ENCODE measurements around the gene CDCA5. TPM values are rescaled to one million over a fixed set of nuclear protein-coding genes. Genes with fewer than 3 reads are reported as not detected.

The CDCA5 gene
- total RNA-seq, 1 experiment from 2014 or later = 92.9 TPM

DNA sequence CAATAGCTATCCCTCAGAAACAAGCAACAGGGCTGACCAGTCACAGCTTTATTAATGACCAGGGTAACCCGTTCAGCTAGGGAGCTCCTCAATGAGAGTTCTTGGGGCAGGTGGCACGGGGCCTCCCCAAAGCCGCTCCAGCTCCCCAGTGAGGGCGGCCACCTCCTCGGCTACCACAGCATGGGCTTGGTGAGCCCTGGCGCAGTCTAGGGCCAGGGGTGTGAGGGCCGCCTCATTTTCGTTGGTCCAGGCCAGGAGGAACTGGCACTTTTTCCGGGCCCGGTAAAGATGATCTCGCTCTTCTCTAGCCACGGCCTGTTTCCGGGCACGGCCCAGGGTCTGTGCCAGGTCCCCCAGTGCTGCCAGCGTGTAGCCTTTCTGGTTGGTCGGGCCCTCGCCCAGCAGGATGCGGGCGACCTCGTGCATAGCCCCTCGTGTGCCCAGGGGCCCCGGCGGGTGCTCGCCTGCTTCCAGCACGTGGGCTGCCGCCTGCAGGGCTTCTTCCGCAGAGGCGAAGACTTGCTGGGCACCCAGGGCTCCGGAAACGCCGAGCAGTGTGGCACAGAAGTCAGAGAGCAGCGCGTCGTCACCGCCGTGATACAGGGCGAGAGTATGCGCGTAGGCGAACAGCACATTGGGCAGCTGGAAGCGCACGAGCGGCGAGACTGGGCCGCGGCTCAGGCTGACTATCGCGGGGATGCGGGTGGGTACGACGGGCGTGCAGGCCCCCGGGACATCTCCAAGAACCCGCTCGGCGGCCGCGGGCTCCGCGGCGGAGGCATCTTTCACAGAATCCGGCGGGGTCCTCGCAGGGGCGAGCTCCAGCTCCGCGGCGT is 32.7 kb upstream of the CDCA5 start:
- in situ Hi-C loops (cut with HindIII; ENCODE audit: low pct_unique_long_range_greater_than_20kb, low sequenced_read_pairs) = no loop called here
- no TSS peak for BruUV-seq (replicated peaks)
- ATAC-seq = peak; percentile 6
- H3K27me3 ChIP-seq (ENCODE audit: control insufficient read depth, insufficient read depth, low read length) = no peaks in the 10 kb centered on the region
- H3K4me3 ChIP-seq (ENCODE audit: low read depth in 2 of 2, low read length in 2 of 2) = peak overlapping the region; percentile 70 to 78
- peaks cover 15% of the 10 kb centered on the region for H3K36me3 ChIP-seq (ENCODE audit: control insufficient read depth, insufficient read depth, low read length)
- H3K9me3 ChIP-seq (ENCODE audit: control insufficient read depth, insufficient read depth, low read depth, low read length) = no peaks in the 10 kb centered on the region
- ChIA-PET CTCF (no interaction called here), POLR2A (interaction anchor here (0.6 kb wide), 1 partner anchor 735 kb away, joined by 4 read pairs; no protein-coding TSS in a partner anchor)
- peaks cover 33% of the 10 kb centered on the region for H3K4me1 ChIP-seq (ENCODE audit: control insufficient read depth, insufficient read depth, low read length)
- intact Hi-C loops (cut with micrococcal nuclease; ENCODE audit: unreplicated experiment) = loop anchor here (10.0 kb wide), 1 partner anchor 272 kb away; the partner anchor contains the start of gene CDC42BPG
- no peak for TF ChIP-seq TCF7L2 (IDR thresholded peaks at IDR 0.05; ENCODE audit: low read depth, low read length)
- TF ChIP-seq, protein P1, sequence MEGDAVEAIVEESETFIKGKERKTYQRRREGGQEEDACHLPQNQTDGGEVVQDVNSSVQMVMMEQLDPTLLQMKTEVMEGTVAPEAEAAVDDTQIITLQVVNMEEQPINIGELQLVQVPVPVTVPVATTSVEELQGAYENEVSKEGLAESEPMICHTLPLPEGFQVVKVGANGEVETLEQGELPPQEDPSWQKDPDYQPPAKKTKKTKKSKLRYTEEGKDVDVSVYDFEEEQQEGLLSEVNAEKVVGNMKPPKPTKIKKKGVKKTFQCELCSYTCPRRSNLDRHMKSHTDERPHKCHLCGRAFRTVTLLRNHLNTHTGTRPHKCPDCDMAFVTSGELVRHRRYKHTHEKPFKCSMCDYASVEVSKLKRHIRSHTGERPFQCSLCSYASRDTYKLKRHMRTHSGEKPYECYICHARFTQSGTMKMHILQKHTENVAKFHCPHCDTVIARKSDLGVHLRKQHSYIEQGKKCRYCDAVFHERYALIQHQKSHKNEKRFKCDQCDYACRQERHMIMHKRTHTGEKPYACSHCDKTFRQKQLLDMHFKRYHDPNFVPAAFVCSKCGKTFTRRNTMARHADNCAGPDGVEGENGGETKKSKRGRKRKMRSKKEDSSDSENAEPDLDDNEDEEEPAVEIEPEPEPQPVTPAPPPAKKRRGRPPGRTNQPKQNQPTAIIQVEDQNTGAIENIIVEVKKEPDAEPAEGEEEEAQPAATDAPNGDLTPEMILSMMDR (IDR thresholded peaks at IDR 0.05) = no peak
- TF ChIP-seq, protein P2, sequence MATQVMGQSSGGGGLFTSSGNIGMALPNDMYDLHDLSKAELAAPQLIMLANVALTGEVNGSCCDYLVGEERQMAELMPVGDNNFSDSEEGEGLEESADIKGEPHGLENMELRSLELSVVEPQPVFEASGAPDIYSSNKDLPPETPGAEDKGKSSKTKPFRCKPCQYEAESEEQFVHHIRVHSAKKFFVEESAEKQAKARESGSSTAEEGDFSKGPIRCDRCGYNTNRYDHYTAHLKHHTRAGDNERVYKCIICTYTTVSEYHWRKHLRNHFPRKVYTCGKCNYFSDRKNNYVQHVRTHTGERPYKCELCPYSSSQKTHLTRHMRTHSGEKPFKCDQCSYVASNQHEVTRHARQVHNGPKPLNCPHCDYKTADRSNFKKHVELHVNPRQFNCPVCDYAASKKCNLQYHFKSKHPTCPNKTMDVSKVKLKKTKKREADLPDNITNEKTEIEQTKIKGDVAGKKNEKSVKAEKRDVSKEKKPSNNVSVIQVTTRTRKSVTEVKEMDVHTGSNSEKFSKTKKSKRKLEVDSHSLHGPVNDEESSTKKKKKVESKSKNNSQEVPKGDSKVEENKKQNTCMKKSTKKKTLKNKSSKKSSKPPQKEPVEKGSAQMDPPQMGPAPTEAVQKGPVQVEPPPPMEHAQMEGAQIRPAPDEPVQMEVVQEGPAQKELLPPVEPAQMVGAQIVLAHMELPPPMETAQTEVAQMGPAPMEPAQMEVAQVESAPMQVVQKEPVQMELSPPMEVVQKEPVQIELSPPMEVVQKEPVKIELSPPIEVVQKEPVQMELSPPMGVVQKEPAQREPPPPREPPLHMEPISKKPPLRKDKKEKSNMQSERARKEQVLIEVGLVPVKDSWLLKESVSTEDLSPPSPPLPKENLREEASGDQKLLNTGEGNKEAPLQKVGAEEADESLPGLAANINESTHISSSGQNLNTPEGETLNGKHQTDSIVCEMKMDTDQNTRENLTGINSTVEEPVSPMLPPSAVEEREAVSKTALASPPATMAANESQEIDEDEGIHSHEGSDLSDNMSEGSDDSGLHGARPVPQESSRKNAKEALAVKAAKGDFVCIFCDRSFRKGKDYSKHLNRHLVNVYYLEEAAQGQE (IDR thresholded peaks at IDR 0.05; ENCODE audit: insufficient read depth in 1 of 2, low read depth in 2 of 2, low read length in 1 of 2) = no peak
- TF ChIP-seq POLR2AphosphoS5 (IDR thresholded peaks at IDR 0.05; ENCODE audit: low read depth, low read length) = no peak; the same call in 1 of the 2 replicates
- TF ChIP-seq SIN3A (IDR thresholded peaks at IDR 0.05; ENCODE audit: borderline replicate concordance, insufficient read depth, low read depth, low read length) = no peak
- no peak for DNase-seq (ENCODE audit: low read depth, low spot score)
- peak overlapping the region; percentile 89 for H3K27ac ChIP-seq (ENCODE audit: low read length)

DNA sequence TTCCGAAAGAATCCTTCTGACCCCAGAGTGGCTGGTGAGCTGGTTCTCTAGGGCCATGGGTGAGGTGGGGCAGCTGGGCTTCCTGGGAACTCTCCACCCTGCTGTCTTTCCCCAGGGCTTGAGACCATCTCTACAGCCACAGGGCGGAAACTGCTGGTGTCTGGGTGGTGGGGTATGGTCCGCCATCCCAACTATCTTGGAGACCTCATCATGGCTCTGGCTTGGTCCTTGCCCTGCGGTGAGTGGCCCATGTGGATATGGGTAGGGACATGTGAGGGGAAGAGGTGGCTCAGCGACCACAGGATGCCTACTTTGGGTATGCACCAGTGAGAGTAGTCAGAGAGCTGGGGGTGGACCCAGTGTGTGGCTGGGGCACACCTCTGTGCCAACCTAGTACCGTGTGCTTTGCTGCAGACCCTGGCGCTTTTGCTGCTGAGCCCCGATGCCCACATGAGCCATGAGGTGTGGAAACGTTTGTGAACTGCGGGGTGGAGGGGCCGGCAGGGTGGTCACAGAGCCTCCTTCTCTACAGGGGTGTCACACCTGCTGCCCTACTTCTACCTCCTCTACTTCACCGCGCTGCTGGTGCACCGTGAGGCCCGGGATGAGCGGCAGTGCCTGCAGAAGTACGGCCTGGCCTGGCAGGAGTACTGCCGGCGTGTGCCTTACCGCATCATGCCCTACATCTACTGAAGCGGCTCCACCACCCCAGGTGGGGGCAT is 31.7 kb upstream of the CDCA5 start:
- ChIA-PET POLR2A (no interaction called here), CTCF (interaction anchor here (0.5 kb wide), 1 partner anchor 93 kb away, joined by 3 read pairs; no protein-coding TSS in a partner anchor)
- H3K4me3 ChIP-seq (ENCODE audit: low read depth in 2 of 2, low read length in 2 of 2) = no peak overlapping the region; a peak in 1 of 4 replicates
- peak overlapping the region; percentile 89 for H3K27ac ChIP-seq (ENCODE audit: low read length)
- H3K36me3 ChIP-seq (ENCODE audit: control insufficient read depth, insufficient read depth, low read length) = peaks cover 4% of the 10 kb centered on the region
- TF ChIP-seq, protein P2 (IDR thresholded peaks at IDR 0.05; ENCODE audit: insufficient read depth in 1 of 2, low read depth in 2 of 2, low read length in 1 of 2) = 0 out of 4 replicates have a peak, but pooled peaks of 1 of the 2 experiments have one; percentile 14
- TF ChIP-seq POLR2AphosphoS5 (IDR thresholded peaks at IDR 0.05; ENCODE audit: low read depth, low read length) = 0 out of 2 replicates have a peak, but pooled peaks have one; percentile 23
- TF ChIP-seq, protein P1 (IDR thresholded peaks at IDR 0.05) = no peak
- DNase-seq (ENCODE audit: low read depth, low spot score) = no peak
- intact Hi-C loops (cut with micrococcal nuclease; ENCODE audit: unreplicated experiment) = loop anchor here (10.0 kb wide), 1 partner anchor 271 kb away; the partner anchor contains the start of gene CDC42BPG
- H3K4me1 ChIP-seq (ENCODE audit: control insufficient read depth, insufficient read depth, low read length) = peaks cover 34% of the 10 kb centered on the region
- TSS peak; percentile 6 for BruUV-seq (replicated peaks)
- no peaks in the 10 kb centered on the region for H3K9me3 ChIP-seq (ENCODE audit: control insufficient read depth, insufficient read depth, low read depth, low read length)
- ATAC-seq = no peak
- in situ Hi-C loops (cut with HindIII; ENCODE audit: low pct_unique_long_range_greater_than_20kb, low sequenced_read_pairs) = no loop called here
- no peaks in the 10 kb centered on the region for H3K27me3 ChIP-seq (ENCODE audit: control insufficient read depth, insufficient read depth, low read length)

Measured in Panc1 (cell line).